Muscle layer of duodenum (tissue), 2 donors: Measurements from ENCODE around the gene ATF7IP2.
"Not testable (repeated sequence)": the region's sequence is repeated elsewhere in the genome, so short reads cannot be mapped to it uniquely, and the experiment has no call there.

Source experiments
- H3K27ac ChIP-seq: one replicate; pipeline ENCODE4 v1.7.0; 2013; ENCODE audit warnings: mild to moderate bottlenecking, low read length
- H3K27me3 ChIP-seq: one replicate; pipeline ENCODE4 v1.7.0; 2013; ENCODE audit warnings: low read depth, mild to moderate bottlenecking, control low read depth, low read length
- H3K36me3 ChIP-seq, 2 donors: one replicate each; pipeline ENCODE4 v1.7.0; 2013; ENCODE audit warnings: low read length in 2 of 2, control low read depth in 1 of 2, mild to moderate bottlenecking in 1 of 2; ENCODE audit not compliant: insufficient read depth in 2 of 2, control insufficient read depth in 1 of 2
- H3K4me1 ChIP-seq, 2 donors: one replicate each; pipeline ENCODE4 v1.7.0; 2013; ENCODE audit warnings: low read length in 2 of 2, mild to moderate bottlenecking in 2 of 2, control low read depth in 1 of 2, moderate library complexity in 1 of 2; ENCODE audit not compliant: insufficient read depth in 2 of 2, control insufficient read depth in 1 of 2
- H3K4me3 ChIP-seq, 2 donors: one replicate each; pipeline ENCODE4 v1.7.0; 2013; ENCODE audit warnings: low read length in 2 of 2, low read depth in 1 of 2, mild to moderate bottlenecking in 1 of 2
- H3K9me3 ChIP-seq, 2 donors: one replicate each; pipeline ENCODE4 v1.7.0; 2013; ENCODE audit warnings: low read length in 2 of 2, control low read depth in 1 of 2, mild to moderate bottlenecking in 1 of 2; ENCODE audit not compliant: control insufficient read depth in 1 of 2
- donor health status: healthy.

ATF7IP2 gene

GRCh38 chr16:10497132-10498101 lies 111.6 kb downstream of the ATF7IP2 start:
- Histone ChIP-seq H3K4me1 (no peaks in the 10 kb centered on the region), H3K9me3 (peaks cover 0 to 6% of the 10 kb centered on the region in 2 donors), H3K36me3 (no peaks in the 10 kb centered on the region), H3K27me3 (no peaks in the 10 kb centered on the region), H3K4me3 (no peak overlapping the region), H3K27ac (no peak overlapping the region)

- no peak overlapping the region for H3K4me3 ChIP-seq
- H3K27ac ChIP-seq, result no peak overlapping the region
- H3K36me3 ChIP-seq, result no peaks in the 10 kb centered on the region
- H3K9me3 ChIP-seq, result no peaks in the 10 kb centered on the region
- no peaks in the 10 kb centered on the region for H3K27me3 ChIP-seq
- H3K4me1 ChIP-seq, result no peaks in the 10 kb centered on the region
These were observed 114.7 kb downstream of the ATF7IP2 start for GRCh38 chr16:10500582-10500981.

GRCh38 chr16:10501016-10501607 lies 115.3 kb downstream of the ATF7IP2 start:
- Histone ChIP-seq H3K4me1 (no peaks in the 10 kb centered on the region), H3K27me3 (no peaks in the 10 kb centered on the region), H3K36me3 (no peaks in the 10 kb centered on the region), H3K9me3 (no peaks in the 10 kb centered on the region), H3K27ac (no peak overlapping the region), H3K4me3 (no peak overlapping the region)

- Histone ChIP-seq H3K4me1 (no peaks in the 10 kb centered on the region), H3K4me3 (no peak overlapping the region), H3K36me3 (no peaks in the 10 kb centered on the region)
These were observed 116.9 kb downstream of the ATF7IP2 start for GRCh38 chr16:10502776-10503175.

GRCh38 chr16:10504404-10504885 lies 118.6 kb downstream of the ATF7IP2 start:
- peaks cover 0 to 3% of the 10 kb centered on the region in 2 donors for H3K36me3 ChIP-seq
- no peaks in the 10 kb centered on the region for H3K4me1 ChIP-seq
- H3K27me3 ChIP-seq, result no peaks in the 10 kb centered on the region
- H3K27ac ChIP-seq, result no peak overlapping the region
- no peak overlapping the region for H3K4me3 ChIP-seq
- H3K9me3 ChIP-seq, result no peaks in the 10 kb centered on the region

More at GRCh38 chr16:10502776-10503175, 116.9 kb downstream of the ATF7IP2 start:
- Histone ChIP-seq H3K27me3 (no peaks in the 10 kb centered on the region), H3K27ac (no peak overlapping the region), H3K9me3 (no peaks in the 10 kb centered on the region)

GRCh38 chr16:10505286-10505685 lies 119.4 kb downstream of the ATF7IP2 start:
- not testable (repeated sequence) for H3K4me1 ChIP-seq, H3K9me3 ChIP-seq, H3K27me3 ChIP-seq, H3K36me3 ChIP-seq, H3K4me3 ChIP-seq, H3K27ac ChIP-seq

- H3K36me3 ChIP-seq, result peaks cover 0 to 3% of the 10 kb centered on the region in 2 donors
- H3K4me1 ChIP-seq, result no peaks in the 10 kb centered on the region
- H3K27ac ChIP-seq, result no peak overlapping the region
- no peaks in the 10 kb centered on the region for H3K27me3 ChIP-seq
- no peaks in the 10 kb centered on the region for H3K9me3 ChIP-seq
- no peak overlapping the region for H3K4me3 ChIP-seq
These were observed 123.7 kb downstream of the ATF7IP2 start for GRCh38 chr16:10509534-10510025.

- Histone ChIP-seq H3K4me1 (peaks cover 0 to 3% of the 10 kb centered on the region in 2 donors), H3K9me3 (no peaks in the 10 kb centered on the region), H3K4me3 (no peak overlapping the region), H3K36me3 (peaks cover 0 to 3% of the 10 kb centered on the region in 2 donors), H3K27me3 (no peaks in the 10 kb centered on the region), H3K27ac (no peak overlapping the region)
These were observed 124.4 kb downstream of the ATF7IP2 start for GRCh38 chr16:10510279-10510678.

- Histone ChIP-seq H3K4me3 (no peak overlapping the region), H3K27me3 (no peaks in the 10 kb centered on the region), H3K27ac (no peak overlapping the region), H3K9me3 (no peaks in the 10 kb centered on the region), H3K4me1 (peaks cover 0 to 3% of the 10 kb centered on the region in 2 donors), H3K36me3 (peaks cover 0 to 3% of the 10 kb centered on the region in 2 donors)
These were observed 126.0 kb downstream of the ATF7IP2 start for GRCh38 chr16:10511829-10512228.

- H3K4me3 ChIP-seq, result no peak overlapping the region
- no peaks in the 10 kb centered on the region for H3K36me3 ChIP-seq
- H3K4me1 ChIP-seq, result peaks cover 0 to 3% of the 10 kb centered on the region in 2 donors
- H3K27me3 ChIP-seq, result no peaks in the 10 kb centered on the region
- no peak overlapping the region for H3K27ac ChIP-seq
- no peaks in the 10 kb centered on the region for H3K9me3 ChIP-seq
These were observed 128.7 kb downstream of the ATF7IP2 start for GRCh38 chr16:10514369-10515055.

GRCh38 chr16:10517868-10518267 lies 132.0 kb downstream of the ATF7IP2 start:
- Histone ChIP-seq H3K27ac (no peak overlapping the region), H3K4me3 (no peak overlapping the region), H3K9me3 (no peaks in the 10 kb centered on the region), H3K27me3 (no peaks in the 10 kb centered on the region), H3K4me1 (peaks cover 0 to 3% of the 10 kb centered on the region in 2 donors), H3K36me3 (no peaks in the 10 kb centered on the region)
